HAP-1 (cell line): ENCODE measurements around the gene SAXO2.
"Not testable (repeated sequence)": the region's sequence is repeated elsewhere in the genome, so short reads cannot be mapped to it uniquely, and the experiment has no call there.

Source experiments
- DNase-seq, 2 experiments: peaks; one replicate each; pipeline ENCODE4 v3.0.0-alpha.2; 2016 to 2020; ENCODE audit warnings: low spot score in 2 of 2
- H3K27me3 ChIP-seq: fragments of 250-450 bp; sonication (Bioruptor Pico); 2 replicates; pipeline ENCODE4 v1.5.1; 2020; ENCODE audit warnings: low read depth, mild to moderate bottlenecking, moderate library complexity
- H3K36me3 ChIP-seq: fragments of 250-450 bp; sonication (Bioruptor Pico); replicated peaks from 2 replicates; pipeline ENCODE4 v1.5.1; 2020; ENCODE audit warnings: mild to moderate bottlenecking
- H3K4me1 ChIP-seq: fragments of 250-450 bp; sonication (Bioruptor Pico); 2 replicates; pipeline ENCODE4 v1.5.1; 2020; ENCODE audit warnings: mild to moderate bottlenecking
- H3K4me3 ChIP-seq: fragments of 250-450 bp; sonication (Bioruptor Pico); 2 replicates; pipeline ENCODE4 v1.5.1; 2020; ENCODE audit warnings: mild to moderate bottlenecking, moderate library complexity
- H3K9me3 ChIP-seq: fragments of 250-450 bp; sonication (Bioruptor Pico); 2 replicates; pipeline ENCODE4 v1.5.1; 2020; ENCODE audit warnings: mild to moderate bottlenecking, moderate library complexity
- in situ Hi-C: fragments of 300-500 bp; cut with MboI; formaldehyde crosslinking; loops from 3 replicates; pipeline ENCODE4 v1.14.3; 2020; ENCODE audit warnings: low sequenced_read_pairs, inconsistent platforms, mixed read lengths

The SAXO2 gene

GRCh38 chr15:82326896-82327295, 64.3 kb downstream of the SAXO2 start:
- H3K4me1 ChIP-seq, H3K4me3 ChIP-seq, in situ Hi-C loops, H3K9me3 ChIP-seq, H3K27me3 ChIP-seq, H3K36me3 ChIP-seq: not testable (repeated sequence)
- peak in 1 of 2 experiments; percentile 6 for DNase-seq

- H3K36me3 ChIP-seq, H3K4me3 ChIP-seq, H3K9me3 ChIP-seq, H3K27me3 ChIP-seq, in situ Hi-C loops, H3K4me1 ChIP-seq: not testable (repeated sequence)
- peak in 1 of 2 experiments; percentile 3 for DNase-seq
Measured at GRCh38 chr15:82327372-82327771, 64.8 kb downstream of the SAXO2 start.

GRCh38 chr15:82329039-82329438, 66.4 kb downstream of the SAXO2 start:
- H3K36me3 ChIP-seq, H3K4me3 ChIP-seq, H3K4me1 ChIP-seq, H3K9me3 ChIP-seq, in situ Hi-C loops, H3K27me3 ChIP-seq: not testable (repeated sequence)
- peak in 1 of 2 experiments; percentile 4 for DNase-seq

GRCh38 chr15:82330921-82331320, 68.3 kb downstream of the SAXO2 start:
- DNase-seq: peak in 1 of 2 experiments; percentile 2
- in situ Hi-C loops, H3K4me1 ChIP-seq, H3K4me3 ChIP-seq, H3K36me3 ChIP-seq, H3K9me3 ChIP-seq, H3K27me3 ChIP-seq: not testable (repeated sequence)

GRCh38 chr15:82331576-82332304, 69.1 kb downstream of the SAXO2 start:
- peak in 1 of 2 experiments; percentile 8 for DNase-seq
- in situ Hi-C loops, H3K4me1 ChIP-seq, H3K9me3 ChIP-seq, H3K27me3 ChIP-seq, H3K36me3 ChIP-seq, H3K4me3 ChIP-seq: not testable (repeated sequence)

- in situ Hi-C loops, H3K4me1 ChIP-seq, H3K9me3 ChIP-seq, H3K27me3 ChIP-seq, H3K4me3 ChIP-seq, H3K36me3 ChIP-seq: not testable (repeated sequence)
- DNase-seq: peak in 1 of 2 experiments; percentile 6
Measured at GRCh38 chr15:82332711-82333602, 70.3 kb downstream of the SAXO2 start.

- H3K4me1 ChIP-seq, H3K27me3 ChIP-seq, in situ Hi-C loops, H3K4me3 ChIP-seq, H3K9me3 ChIP-seq, H3K36me3 ChIP-seq: not testable (repeated sequence)
- peak in 1 of 2 experiments; percentile 5 for DNase-seq
Measured at GRCh38 chr15:82333603-82334553, 71.3 kb downstream of the SAXO2 start.
